Measurements from ENCODE around the gene PLA2G4B. TPM values are rescaled to one million over a fixed set of nuclear protein-coding genes. Genes with fewer than 3 reads are reported as not detected.

The PLA2G4B gene
- total RNA-seq, 1 donor from 2014 or later: 17.7 TPM

- H3K4me1 Mint-ChIP-seq (ENCODE audit: unreplicated experiment): peaks cover 16% of the 10 kb centered on the region
- no peaks in the 10 kb centered on the region for H3K9me3 Mint-ChIP-seq
- peaks cover 3% of the 10 kb centered on the region for H3K36me3 Mint-ChIP-seq
- H3K27ac Mint-ChIP-seq: no peak overlapping the region
- no peak for DNase-seq (ENCODE audit: extremely low spot score, unreplicated experiment)
- TF ChIP-seq, protein P1, sequence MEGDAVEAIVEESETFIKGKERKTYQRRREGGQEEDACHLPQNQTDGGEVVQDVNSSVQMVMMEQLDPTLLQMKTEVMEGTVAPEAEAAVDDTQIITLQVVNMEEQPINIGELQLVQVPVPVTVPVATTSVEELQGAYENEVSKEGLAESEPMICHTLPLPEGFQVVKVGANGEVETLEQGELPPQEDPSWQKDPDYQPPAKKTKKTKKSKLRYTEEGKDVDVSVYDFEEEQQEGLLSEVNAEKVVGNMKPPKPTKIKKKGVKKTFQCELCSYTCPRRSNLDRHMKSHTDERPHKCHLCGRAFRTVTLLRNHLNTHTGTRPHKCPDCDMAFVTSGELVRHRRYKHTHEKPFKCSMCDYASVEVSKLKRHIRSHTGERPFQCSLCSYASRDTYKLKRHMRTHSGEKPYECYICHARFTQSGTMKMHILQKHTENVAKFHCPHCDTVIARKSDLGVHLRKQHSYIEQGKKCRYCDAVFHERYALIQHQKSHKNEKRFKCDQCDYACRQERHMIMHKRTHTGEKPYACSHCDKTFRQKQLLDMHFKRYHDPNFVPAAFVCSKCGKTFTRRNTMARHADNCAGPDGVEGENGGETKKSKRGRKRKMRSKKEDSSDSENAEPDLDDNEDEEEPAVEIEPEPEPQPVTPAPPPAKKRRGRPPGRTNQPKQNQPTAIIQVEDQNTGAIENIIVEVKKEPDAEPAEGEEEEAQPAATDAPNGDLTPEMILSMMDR (conservative IDR thresholded peaks at IDR 0.05): no peak
- no peaks in the 10 kb centered on the region for H3K27me3 Mint-ChIP-seq
- H3K4me3 Mint-ChIP-seq: no peak overlapping the region
These were observed 26.9 kb downstream of the PLA2G4B start for GRCh38 chr15:41865490-41866055.

DNA sequence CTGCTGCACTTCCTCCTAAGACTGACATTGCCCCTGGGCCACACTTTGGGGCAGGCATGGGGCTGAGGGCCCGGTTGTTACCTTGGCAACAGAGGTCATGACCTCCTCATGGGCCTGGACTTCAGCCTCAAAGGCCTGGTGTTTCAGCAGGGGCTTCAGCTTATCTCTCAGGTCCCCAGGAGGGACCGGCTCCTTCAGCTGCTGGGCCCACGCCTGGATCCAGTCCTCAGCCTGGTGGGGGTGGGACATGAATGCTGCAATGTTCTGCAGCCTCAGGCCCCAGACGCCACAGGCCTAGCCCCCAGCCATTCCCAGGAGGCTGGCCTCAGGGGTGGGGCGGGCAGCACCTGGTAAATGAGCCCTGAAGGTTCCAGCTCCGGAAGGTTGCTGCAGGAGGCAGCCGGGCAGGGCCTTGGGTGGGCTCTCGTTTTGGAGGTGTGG is 27.6 kb downstream of the PLA2G4B start:
- H3K36me3 Mint-ChIP-seq: peaks cover 3% of the 10 kb centered on the region
- H3K4me1 Mint-ChIP-seq (ENCODE audit: unreplicated experiment): peaks cover 19% of the 10 kb centered on the region
- H3K4me3 Mint-ChIP-seq: no peak overlapping the region
- TF ChIP-seq, protein P1 (conservative IDR thresholded peaks at IDR 0.05): no peak
- no peak overlapping the region for H3K27ac Mint-ChIP-seq
- H3K27me3 Mint-ChIP-seq: no peaks in the 10 kb centered on the region
- H3K9me3 Mint-ChIP-seq: no peaks in the 10 kb centered on the region
- no peak for DNase-seq (ENCODE audit: extremely low spot score, unreplicated experiment)

DNA sequence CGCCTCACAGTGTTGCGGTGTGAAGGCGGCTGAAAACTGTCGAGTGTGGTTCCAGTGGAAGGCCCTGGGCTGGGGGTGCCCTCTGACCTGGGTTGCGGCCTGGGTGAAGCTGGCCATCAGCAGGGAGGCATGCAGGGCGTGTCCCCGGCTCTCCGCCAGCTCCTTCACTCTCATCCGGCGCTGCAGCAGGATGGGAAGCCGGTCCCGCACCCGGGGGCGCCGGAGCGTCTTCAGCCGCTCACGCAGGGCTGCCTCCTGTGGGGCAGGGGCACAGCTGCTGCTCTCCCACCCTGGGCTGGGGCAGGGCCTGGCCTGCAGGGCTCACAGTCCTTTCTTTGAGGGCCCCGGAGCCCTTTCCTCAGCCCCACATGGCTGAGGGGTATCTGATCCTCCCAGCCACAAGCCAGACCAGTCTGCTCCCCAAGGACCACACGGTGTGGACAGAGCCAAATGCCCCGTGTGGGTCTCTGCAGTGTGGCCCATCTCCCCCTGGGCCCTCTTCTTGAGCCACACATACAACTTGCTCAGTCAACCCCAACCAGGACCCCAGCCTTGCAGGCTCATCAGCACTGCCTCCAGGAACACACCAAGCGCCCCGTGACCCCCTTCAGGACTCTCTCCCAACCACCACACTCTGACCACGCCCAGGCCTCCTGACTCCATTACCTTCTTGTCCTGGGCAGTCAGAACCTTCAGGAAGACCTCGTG is 28.4 kb downstream of the PLA2G4B start:
- Mint-ChIP-seq H3K27me3 (no peaks in the 10 kb centered on the region), H3K9me3 (no peaks in the 10 kb centered on the region), H3K4me1 (ENCODE audit: unreplicated experiment) (peaks cover 19% of the 10 kb centered on the region), H3K36me3 (peaks cover 3% of the 10 kb centered on the region), H3K4me3 (no peak overlapping the region), H3K27ac (no peak overlapping the region)
- DNase-seq (ENCODE audit: extremely low spot score, unreplicated experiment): no peak
- TF ChIP-seq, protein P1 (conservative IDR thresholded peaks at IDR 0.05): no peak

DNA sequence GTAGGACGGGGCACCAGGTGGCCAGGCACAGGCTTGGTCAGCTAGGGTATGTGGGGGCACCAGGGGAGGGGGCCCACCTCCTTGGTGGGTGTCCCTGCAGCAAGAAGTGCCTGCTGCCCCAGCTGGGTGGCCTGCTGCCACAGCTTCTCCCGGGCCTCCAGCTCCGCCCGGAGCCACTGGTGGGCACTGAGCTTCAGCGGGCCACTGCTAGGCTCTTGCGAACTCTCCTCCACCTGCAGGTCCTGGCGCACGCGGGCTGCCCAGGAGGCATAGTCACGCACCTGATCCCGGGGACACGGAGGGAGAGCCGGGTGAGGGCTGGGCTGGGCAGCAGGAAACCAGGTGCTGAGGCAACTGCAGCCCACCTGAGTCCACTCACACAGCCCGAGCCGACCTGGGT is 29.7 kb downstream of the PLA2G4B start:
- TF ChIP-seq, protein P1 (conservative IDR thresholded peaks at IDR 0.05): no peak
- no peak overlapping the region for H3K27ac Mint-ChIP-seq
- H3K9me3 Mint-ChIP-seq: no peaks in the 10 kb centered on the region
- H3K27me3 Mint-ChIP-seq: no peaks in the 10 kb centered on the region
- DNase-seq (ENCODE audit: extremely low spot score, unreplicated experiment): no peak
- peaks cover 8% of the 10 kb centered on the region for H3K36me3 Mint-ChIP-seq
- H3K4me1 Mint-ChIP-seq (ENCODE audit: unreplicated experiment): peaks cover 14% of the 10 kb centered on the region
- H3K4me3 Mint-ChIP-seq: no peak overlapping the region

DNA sequence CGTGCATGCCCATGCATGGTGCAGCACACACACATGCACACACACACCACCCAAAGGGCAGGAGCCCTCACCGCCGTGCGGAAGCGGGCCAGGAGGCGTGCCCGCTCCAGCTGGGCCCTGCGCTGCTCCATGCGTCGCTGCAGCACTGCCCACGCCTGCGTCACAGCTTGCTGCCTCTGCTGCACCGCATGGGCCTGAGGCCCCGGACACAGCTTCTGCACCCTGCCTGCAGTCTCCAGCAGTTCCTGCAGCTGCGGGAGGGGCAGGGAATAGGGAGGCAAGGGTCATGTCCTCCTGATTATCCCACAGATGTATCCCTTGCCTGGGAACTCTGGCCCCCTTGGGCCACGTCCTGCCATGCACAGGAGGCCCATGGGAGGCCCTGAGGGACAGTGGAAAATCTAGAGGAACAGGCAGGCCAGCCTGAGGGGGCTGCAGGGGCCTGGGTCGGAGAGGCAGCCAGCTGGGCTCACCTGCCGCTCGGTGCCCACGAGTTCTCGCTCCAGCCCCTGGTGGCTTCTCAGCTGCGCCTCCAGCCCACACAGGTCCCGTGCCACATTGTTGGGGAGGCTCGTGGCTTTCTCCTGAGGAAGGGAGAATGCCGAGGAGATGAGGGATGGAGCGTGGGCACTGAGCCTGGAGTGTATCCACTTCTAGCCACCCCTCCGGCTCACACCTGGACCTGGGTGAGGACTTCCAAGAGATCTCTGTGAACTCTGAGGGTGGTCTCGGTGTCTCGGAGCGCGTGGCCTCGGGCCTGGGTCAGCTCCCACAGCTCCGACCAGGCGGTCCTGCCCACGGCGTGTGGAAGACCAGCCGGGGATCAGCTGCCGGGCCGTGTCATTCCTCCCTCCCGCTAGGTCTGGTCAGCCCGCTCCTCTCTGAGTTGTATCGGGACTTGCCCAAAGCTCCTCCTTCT is 31.4 kb downstream of the PLA2G4B start:
- Mint-ChIP-seq H3K9me3 (no peaks in the 10 kb centered on the region), H3K36me3 (peaks cover 8% of the 10 kb centered on the region), H3K27ac (no peak overlapping the region), H3K4me3 (no peak overlapping the region), H3K4me1 (ENCODE audit: unreplicated experiment) (peaks cover 14% of the 10 kb centered on the region), H3K27me3 (no peaks in the 10 kb centered on the region)
- TF ChIP-seq, protein P1 (conservative IDR thresholded peaks at IDR 0.05): no peak
- no peak for DNase-seq (ENCODE audit: extremely low spot score, unreplicated experiment)
